ENCODE data around the gene ACTA2.

DNA sequence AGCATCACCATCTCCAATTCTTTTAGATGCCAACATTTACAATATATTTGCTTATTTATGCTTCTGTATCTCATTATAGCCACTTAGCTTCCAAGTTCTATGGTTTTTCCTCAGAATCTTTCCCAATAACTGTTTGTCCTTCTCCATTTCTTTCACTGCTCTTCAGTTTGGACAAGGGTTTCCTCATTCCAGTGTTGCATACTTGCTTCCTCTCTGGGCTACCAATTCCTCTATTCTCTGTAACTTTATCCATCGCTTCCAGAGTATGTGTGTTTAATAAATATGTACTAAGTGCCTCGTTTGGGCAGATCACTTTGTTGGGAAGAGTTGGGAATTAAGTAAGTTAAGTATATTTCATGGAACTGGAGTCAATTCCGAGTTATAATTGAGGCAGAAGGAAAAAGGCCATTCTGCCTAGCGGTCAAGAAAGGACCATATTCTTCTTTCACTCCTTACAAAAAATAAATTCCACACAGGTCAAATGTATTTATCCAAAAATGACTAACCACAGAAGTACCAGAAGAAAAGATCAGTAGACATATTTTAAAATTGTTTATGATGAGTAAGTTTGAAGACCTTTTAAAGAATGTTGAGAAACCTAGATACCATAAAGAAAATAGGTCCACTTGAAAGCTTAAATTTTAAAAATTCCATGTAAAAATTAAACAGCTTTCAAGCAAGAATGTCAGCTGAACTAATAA is 61.7 kb downstream of the ACTA2 start:
- TF ChIP-seq CTCF (IDR thresholded peaks at IDR 0.05), result no peak
- TF ChIP-seq POLR2A (IDR thresholded peaks at IDR 0.05), result no peak

All from Peyer's patch (tissue), 4 donors.